DND-41 (cell line): ENCODE data around the gene SLC2A1.

Experiments used
- ATAC-seq: fragments of 200-7000 bp; cut with Tn5 transposase; 3 replicates; pipeline ENCODE4 v1.9.1; 2021; ENCODE audit warnings: low read depth; ENCODE audit not compliant: insufficient read depth
- DNase-seq: peaks from one replicate; pipeline ENCODE4 v3.0.0-alpha.2; 2020
- H2AFZ ChIP-seq: 2 replicates; pipeline ENCODE4 v1.6.0; 2012; ENCODE audit warnings: low read depth, low read length
- H3K27ac ChIP-seq: 2 replicates; pipeline ENCODE4 v1.5.1; 2012; ENCODE audit warnings: low read length, inconsistent platforms
- H3K27me3 ChIP-seq: fragments of 200-600 bp; sonication (generic); 2 replicates; pipeline ENCODE4 v1.6.0; 2012; ENCODE audit warnings: low read length, mild to moderate bottlenecking, inconsistent platforms; ENCODE audit not compliant: insufficient read depth, poor library complexity
- H3K36me3 ChIP-seq: 2 replicates; pipeline ENCODE4 v1.5.1; 2012; ENCODE audit warnings: low read length, inconsistent platforms; ENCODE audit not compliant: insufficient read depth
- H3K4me1 ChIP-seq: 2 replicates; pipeline ENCODE4 v1.5.1; 2012; ENCODE audit warnings: mild to moderate bottlenecking, low read length; ENCODE audit not compliant: insufficient read depth
- H3K4me2 ChIP-seq: 2 replicates; pipeline ENCODE4 v1.6.0; 2012; ENCODE audit warnings: mild to moderate bottlenecking, moderate library complexity, low read length, inconsistent platforms; ENCODE audit not compliant: insufficient read depth
- H3K4me3 ChIP-seq, 2 experiments: fragments of 200-600 bp in 1 of 2; shearing (Covaris generic) in 1 of 2; 2 replicates each; pipeline ENCODE4 v1.5.1; 2012 to 2016; ENCODE audit warnings: inconsistent platforms in 2 of 2, low read length in 2 of 2, mild to moderate bottlenecking in 2 of 2, low read depth in 1 of 2, moderate library complexity in 1 of 2
- H3K79me2 ChIP-seq: 2 replicates; pipeline ENCODE4 v1.6.0; 2012; ENCODE audit warnings: low read length, inconsistent platforms; ENCODE audit not compliant: insufficient read depth
- H3K9ac ChIP-seq: 2 replicates; pipeline ENCODE4 v1.6.0; 2012; ENCODE audit warnings: low read depth, mild to moderate bottlenecking, inconsistent platforms, low read length, moderate library complexity
- H3K9me3 ChIP-seq: 2 replicates; pipeline ENCODE4 v1.5.1; 2012; ENCODE audit warnings: low read length, moderate library complexity, mild to moderate bottlenecking, inconsistent platforms; ENCODE audit not compliant: insufficient read depth, severe bottlenecking
- H4K20me1 ChIP-seq: 2 replicates; pipeline ENCODE4 v1.6.0; 2012; ENCODE audit warnings: low read length; ENCODE audit not compliant: insufficient read depth
- CTCF ChIP-seq: IDR thresholded peaks from 2 replicates; pipeline ENCODE4 v1.5.1; 2012; ENCODE audit warnings: borderline replicate concordance, low read length, moderate library complexity, mild to moderate bottlenecking; ENCODE audit not compliant: poor library complexity, severe bottlenecking; ENCODE audit errors: extremely low read depth
- EZH2 ChIP-seq: IDR thresholded peaks from 3 replicates; pipeline ENCODE4 v1.6.1; 2012; ENCODE audit warnings: borderline replicate concordance, low read depth, mild to moderate bottlenecking, moderate library complexity, low read length, inconsistent platforms; ENCODE audit not compliant: severe bottlenecking

The SLC2A1 gene

GRCh38 chr1:42945164-42945563 is 13.5 kb downstream of the SLC2A1 start:
- H3K4me3 ChIP-seq = no peak overlapping the region
- H3K27ac ChIP-seq = no peak overlapping the region

GRCh38 chr1:42944246-42944928 is 14.3 kb downstream of the SLC2A1 start:
- Histone ChIP-seq H3K9me3 (no peaks in the 10 kb centered on the region), H2AFZ (no peak overlapping the region), H3K4me1 (no peaks in the 10 kb centered on the region), H3K79me2 (peaks cover 97% of the 10 kb centered on the region), H3K36me3 (peaks cover 87% of the 10 kb centered on the region), H3K4me3 (no peak overlapping the region), H3K27ac (no peak overlapping the region), H3K9ac (no peak overlapping the region), H4K20me1 (peaks cover 92% of the 10 kb centered on the region), H3K27me3 (no peaks in the 10 kb centered on the region), H3K4me2 (no peak overlapping the region)
- ATAC-seq = no peak
- TF ChIP-seq EZH2 = no peak
- no peak for TF ChIP-seq CTCF
- DNase-seq = no peak

More at GRCh38 chr1:42945164-42945563, 13.5 kb downstream of the SLC2A1 start:
- no peaks in the 10 kb centered on the region for H3K27me3 ChIP-seq
- peaks cover 93% of the 10 kb centered on the region for H4K20me1 ChIP-seq
- H3K9ac ChIP-seq = no peak overlapping the region
- no peak overlapping the region for H3K4me2 ChIP-seq
- peaks cover 85% of the 10 kb centered on the region for H3K36me3 ChIP-seq
- H2AFZ ChIP-seq = no peak overlapping the region
- TF ChIP-seq CTCF (no peak), EZH2 (no peak)
- ATAC-seq (peak; percentile 81), DNase-seq (no peak)
- H3K9me3 ChIP-seq = no peaks in the 10 kb centered on the region
- peaks cover 97% of the 10 kb centered on the region for H3K79me2 ChIP-seq
- no peaks in the 10 kb centered on the region for H3K4me1 ChIP-seq

- Histone ChIP-seq H3K4me3 (no peak overlapping the region), H3K79me2 (peaks cover 99% of the 10 kb centered on the region), H4K20me1 (peaks cover 93% of the 10 kb centered on the region), H3K27me3 (no peaks in the 10 kb centered on the region), H3K27ac (no peak overlapping the region), H3K36me3 (peaks cover 93% of the 10 kb centered on the region), H2AFZ (no peak overlapping the region), H3K9me3 (no peaks in the 10 kb centered on the region), H3K4me2 (no peak overlapping the region), H3K9ac (no peak overlapping the region), H3K4me1 (no peaks in the 10 kb centered on the region)
- ATAC-seq (no peak), DNase-seq (no peak)
- TF ChIP-seq CTCF (no peak), EZH2 (no peak)
Observed at GRCh38 chr1:42943728-42944127, 14.9 kb downstream of the SLC2A1 start.
